HepG2 (cell line): ENCODE data around the gene ZSCAN5C.

Experiments
- CREBL2 ChIP-seq: sonication (generic); formaldehyde crosslinking; IDR thresholded peaks from 2 replicates; pipeline ENCODE4 v1.8.1; 2023; ENCODE audit warnings: missing genetic modification reagents, mild to moderate bottlenecking, borderline replicate concordance
- CREM ChIP-seq, 2 experiments: sonication (generic) in 1 of 2; formaldehyde crosslinking in 1 of 2; IDR thresholded peaks; 2 replicates each; pipeline versions ENCODE4 v1.4.0 to v1.6.1; 2016 to 2020; ENCODE audit warnings: antibody characterized with exemption in 1 of 2, mild to moderate bottlenecking in 1 of 2, missing genetic modification reagents in 1 of 2
- JUN ChIP-seq: sonication (generic); formaldehyde crosslinking; IDR thresholded peaks from 2 replicates; pipeline ENCODE4 v1.4.0; 2020; ENCODE audit warnings: mild to moderate bottlenecking, missing genetic modification reagents
- POLR2A ChIP-seq, 2 experiments: IDR thresholded peaks; 2 replicates each; pipeline ENCODE4 v1.6.1; 2011; ENCODE audit warnings: low read depth in 2 of 2, low read length in 2 of 2, mild to moderate bottlenecking in 1 of 2, moderate library complexity in 1 of 2; ENCODE audit not compliant: insufficient read depth in 1 of 2
- POLR2AphosphoS2 ChIP-seq: IDR thresholded peaks from 2 replicates; pipeline ENCODE4 v1.6.1; 2011; ENCODE audit warnings: low read depth, low read length, improper control_type of control experiment
- ZKSCAN1 ChIP-seq: fragments of 150-350 bp; IDR thresholded peaks from 2 replicates; pipeline ENCODE4 v1.6.1; 2014; ENCODE audit warnings: low read length
- ZNF318 ChIP-seq: sonication (generic); formaldehyde crosslinking; IDR thresholded peaks from 2 replicates; pipeline ENCODE4 v1.4.0; 2020; ENCODE audit warnings: mild to moderate bottlenecking, missing genetic modification reagents
- ZNF552 ChIP-seq: sonication (generic); formaldehyde crosslinking; IDR thresholded peaks from 2 replicates; pipeline ENCODE4 v1.9.0; 2022; ENCODE audit warnings: missing genetic modification reagents, mild to moderate bottlenecking, borderline replicate concordance
- ZNF710 ChIP-seq: sonication (generic); formaldehyde crosslinking; IDR thresholded peaks from 2 replicates; pipeline ENCODE4 v1.5.0; 2020; ENCODE audit warnings: mild to moderate bottlenecking, missing genetic modification reagents, borderline replicate concordance

GRCh38 chr19:56176881-56177280, 25.2 kb upstream of the ZSCAN5C start:
- TF ChIP-seq CREBL2 (CRISPR knock-in tag) (no peak), CREM (IDR thresholded peaks at IDR 0.05) (no peak), CREM (CRISPR knock-in tag; IDR thresholded peaks at IDR 0.05) (no peak), ZKSCAN1 (no peak), JUN (CRISPR knock-in tag) (no peak), ZNF552 (no peak), ZNF710 (CRISPR knock-in tag) (no peak), POLR2A (IDR thresholded peaks at IDR 0.05; ENCODE audit: insufficient read depth in 1 of 2, low read depth in 2 of 2, low read length in 2 of 2) (no peak), POLR2AphosphoS2 (no peak), ZNF318 (CRISPR knock-in tag) (no peak)
